CD14-positive monocyte (primary cell): ENCODE data around the gene EYS. TPM values are rescaled to one million over a fixed set of nuclear protein-coding genes. Genes with fewer than 3 reads are reported as not detected.

Source experiments
- DNase-seq, 3 donors: peaks; one replicate each; pipeline ENCODE4 v3.0.0-alpha.2; 2011 to 2022
- H2AFZ ChIP-seq: 2 replicates; pipeline ENCODE4 v1.6.0; 2012; ENCODE audit warnings: mild to moderate bottlenecking, low read depth, low read length, inconsistent platforms; ENCODE audit not compliant: insufficient read depth, poor library complexity, severe bottlenecking
- H3K27ac ChIP-seq, 2 donors: 1 replicate in 1 of 2; 2 replicates in 1 of 2; pipeline ENCODE4 v1.5.1; 2012 to 2013; ENCODE audit warnings: low read length in 2 of 2, control low read depth in 1 of 2, inconsistent platforms in 1 of 2, low read depth in 1 of 2, mild to moderate bottlenecking in 1 of 2
- H3K27me3 ChIP-seq, 2 donors: one replicate each; pipeline versions ENCODE4 v1.6.0 to v1.6.1; 2011 to 2013; ENCODE audit warnings: low read length in 2 of 2; ENCODE audit not compliant: control insufficient read depth in 2 of 2, insufficient read depth in 2 of 2
- H3K36me3 ChIP-seq, 2 donors: replicated peaks in 1 of 2; 1 replicate in 1 of 2; 2 replicates in 1 of 2; pipeline versions ENCODE4 v1.5.1 to v1.6.1; 2012 to 2013; ENCODE audit warnings: low read length in 2 of 2, control low read depth in 1 of 2, inconsistent platforms in 1 of 2, mild to moderate bottlenecking in 1 of 2; ENCODE audit not compliant: insufficient read depth in 2 of 2, control insufficient read depth in 1 of 2
- H3K4me1 ChIP-seq, 2 donors: 1 replicate in 1 of 2; 2 replicates in 1 of 2; pipeline versions ENCODE4 v1.5.1 to v1.6.1; 2012 to 2013; ENCODE audit warnings: low read length in 2 of 2, control low read depth in 1 of 2, inconsistent platforms in 1 of 2, mild to moderate bottlenecking in 1 of 2, moderate library complexity in 1 of 2; ENCODE audit not compliant: insufficient read depth in 2 of 2, control insufficient read depth in 1 of 2
- H3K4me2 ChIP-seq: replicated peaks from 2 replicates; pipeline ENCODE3; 2012; ENCODE audit warnings: low read length, moderate library complexity, mild to moderate bottlenecking; ENCODE audit not compliant: poor library complexity, severe bottlenecking; ENCODE audit errors: extremely low read depth
- H3K4me3 ChIP-seq, 3 experiments: fragments of 200-600 bp in 1 of 3; sonication (generic) in 1 of 3; replicated peaks in 1 of 3; 1 replicate in 2 of 3; 2 replicates in 1 of 3; pipeline ENCODE4 v1.5.1; 2011 to 2013; ENCODE audit warnings: low read length in 3 of 3, mild to moderate bottlenecking in 3 of 3, control low read depth in 2 of 3, low read depth in 2 of 3, inconsistent platforms in 1 of 3, moderate library complexity in 1 of 3
- H3K79me2 ChIP-seq: 2 replicates; pipeline ENCODE4 v1.6.0; 2012; ENCODE audit warnings: mild to moderate bottlenecking, control low read depth, inconsistent platforms, low read length, moderate library complexity; ENCODE audit not compliant: insufficient read depth
- H3K9ac ChIP-seq: 2 replicates; pipeline ENCODE4 v1.6.0; 2017; ENCODE audit warnings: low read length, mild to moderate bottlenecking; ENCODE audit not compliant: insufficient read depth, poor library complexity, severe bottlenecking
- H3K9me3 ChIP-seq, 2 donors: replicated peaks in 1 of 2; 1 replicate in 1 of 2; 2 replicates in 1 of 2; pipeline versions ENCODE4 v1.5.1 to v1.6.1; 2012 to 2013; ENCODE audit warnings: low read length in 2 of 2, control low read depth in 1 of 2; ENCODE audit not compliant: control insufficient read depth in 1 of 2, insufficient read depth in 1 of 2
- H4K20me1 ChIP-seq: 2 replicates; pipeline ENCODE4 v1.6.0; 2012; ENCODE audit warnings: mild to moderate bottlenecking, low read length, control low read depth, moderate library complexity; ENCODE audit not compliant: insufficient read depth
- H3K27ac Mint-ChIP-seq, 7 donors: one replicate each; pipeline ENCODE4 v1.8.0; 2020; ENCODE audit warnings: mild to moderate bottlenecking in 7 of 7, mixed read lengths in 7 of 7, moderate library complexity in 6 of 7, inconsistent platforms in 2 of 7
- H3K27me3 Mint-ChIP-seq, 3 donors: one replicate each; pipeline ENCODE4 v1.8.0; 2021 to 2022; ENCODE audit warnings: low read depth in 3 of 3, mild to moderate bottlenecking in 3 of 3, mixed read lengths in 3 of 3, moderate library complexity in 3 of 3, inconsistent platforms in 1 of 3
- H3K36me3 Mint-ChIP-seq, 2 donors: one replicate each; pipeline ENCODE4 v1.8.0; 2020; ENCODE audit warnings: mixed read lengths in 2 of 2, inconsistent platforms in 1 of 2, mild to moderate bottlenecking in 1 of 2
- H3K4me1 Mint-ChIP-seq: one replicate; pipeline ENCODE4 v1.8.0; 2020; ENCODE audit warnings: mild to moderate bottlenecking, mixed read lengths
- H3K4me3 Mint-ChIP-seq, 2 donors: one replicate each; pipeline ENCODE4 v1.8.0; 2020; ENCODE audit warnings: mild to moderate bottlenecking in 2 of 2, mixed read lengths in 2 of 2, moderate library complexity in 1 of 2
- H3K9me3 Mint-ChIP-seq, 7 donors: one replicate each; pipeline ENCODE4 v1.8.0; 2020 to 2022; ENCODE audit warnings: mixed read lengths in 7 of 7, mild to moderate bottlenecking in 6 of 7, moderate library complexity in 6 of 7, inconsistent platforms in 2 of 7
- WGBS: methylation state at CpG from one replicate; pipeline ENCODE4 v1.1.5; 2013; ENCODE audit warnings: missing lambda C conversion rate; ENCODE audit not compliant: insufficient coverage; 5-methylcytosine and 5-hydroxymethylcytosine counted together
- intact Hi-C, 2 donors: fragments of 100-400 bp; cut with micrococcal nuclease; formaldehyde crosslinking; loops; one replicate each; pipeline versions ENCODE4 v1.15.0 to v1.15.1; 2023
- polyA plus RNA-seq, 3 donors: library from polyadenylated mRNA; depleted of rRNA in 1 of 3; unstranded in 2 of 3; stranded (reverse) in 1 of 3; fragments of 300-500 nt in 2 of 3; fragments of >200 nt in 1 of 3; fragmentation: Illumina TruSeq in 2 of 3; gene quantifications; 1 replicate in 2 of 3; 2 replicates in 1 of 3; pipeline ENCODE4 v1.2.3, GENCODE V29; 2012 to 2021
- TF ChIP-seq, protein P1 (sequence below): fragments of 200-600 bp; IDR thresholded peaks from one replicate; pipeline ENCODE4 v1.8.0; 2022; ENCODE audit warnings: antibody characterized with exemption, mild to moderate bottlenecking

Gene EYS
- polyA plus RNA-seq, 3 donors: 0.01 to 0.03 TPM; not detected in 1

DNA sequence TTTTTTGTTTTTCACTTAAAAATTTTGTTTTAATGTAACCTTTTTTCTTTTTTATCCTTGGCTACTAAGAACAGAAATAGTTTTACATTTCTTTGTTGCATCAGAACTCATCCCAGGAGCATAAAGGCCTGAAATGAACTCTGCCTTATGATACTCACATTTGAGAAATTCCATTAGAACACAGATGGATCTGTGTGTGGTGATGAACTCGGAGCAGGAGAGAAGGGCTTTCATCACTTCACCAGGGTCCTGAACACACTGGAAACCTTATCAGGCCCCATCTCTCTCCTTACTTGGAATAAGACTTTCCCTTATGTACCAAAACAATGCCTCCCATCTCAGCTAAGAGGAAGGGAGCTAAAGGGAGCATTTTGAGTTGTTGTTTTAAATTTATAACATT, 1932.1 kb downstream of the EYS start:
- Histone ChIP-seq H3K9me3 (no peaks in the 10 kb centered on the region), H2AFZ (no peak overlapping the region), H3K4me1 (no peaks in the 10 kb centered on the region), H3K27me3 (no peaks in the 10 kb centered on the region), H3K79me2 (no peaks in the 10 kb centered on the region), H3K4me3 (no peak overlapping the region), H3K4me2 (no peak overlapping the region), H3K27ac (no peak overlapping the region), H4K20me1 (no peaks in the 10 kb centered on the region), H3K36me3 (no peaks in the 10 kb centered on the region), H3K9ac (no peak overlapping the region)
- DNase-seq: no peak
- H3K4me1 Mint-ChIP-seq: no peaks in the 10 kb centered on the region
- intact Hi-C loops: no loop called here
- TF ChIP-seq, protein P1, sequence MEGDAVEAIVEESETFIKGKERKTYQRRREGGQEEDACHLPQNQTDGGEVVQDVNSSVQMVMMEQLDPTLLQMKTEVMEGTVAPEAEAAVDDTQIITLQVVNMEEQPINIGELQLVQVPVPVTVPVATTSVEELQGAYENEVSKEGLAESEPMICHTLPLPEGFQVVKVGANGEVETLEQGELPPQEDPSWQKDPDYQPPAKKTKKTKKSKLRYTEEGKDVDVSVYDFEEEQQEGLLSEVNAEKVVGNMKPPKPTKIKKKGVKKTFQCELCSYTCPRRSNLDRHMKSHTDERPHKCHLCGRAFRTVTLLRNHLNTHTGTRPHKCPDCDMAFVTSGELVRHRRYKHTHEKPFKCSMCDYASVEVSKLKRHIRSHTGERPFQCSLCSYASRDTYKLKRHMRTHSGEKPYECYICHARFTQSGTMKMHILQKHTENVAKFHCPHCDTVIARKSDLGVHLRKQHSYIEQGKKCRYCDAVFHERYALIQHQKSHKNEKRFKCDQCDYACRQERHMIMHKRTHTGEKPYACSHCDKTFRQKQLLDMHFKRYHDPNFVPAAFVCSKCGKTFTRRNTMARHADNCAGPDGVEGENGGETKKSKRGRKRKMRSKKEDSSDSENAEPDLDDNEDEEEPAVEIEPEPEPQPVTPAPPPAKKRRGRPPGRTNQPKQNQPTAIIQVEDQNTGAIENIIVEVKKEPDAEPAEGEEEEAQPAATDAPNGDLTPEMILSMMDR: no peak
- peaks cover 1 to 4% (median 2%) of the 10 kb centered on the region in 3 donors for H3K27me3 Mint-ChIP-seq
- no peak overlapping the region for H3K4me3 Mint-ChIP-seq
- whole genome bisulfite sequencing: no CpG with 5 or more reads among the region's 1 CpG
- no peak overlapping the region for H3K27ac Mint-ChIP-seq
- peaks cover 0 to 6% (median 0%) of the 10 kb centered on the region in 7 donors for H3K9me3 Mint-ChIP-seq
- no peaks in the 10 kb centered on the region for H3K36me3 Mint-ChIP-seq

DNA sequence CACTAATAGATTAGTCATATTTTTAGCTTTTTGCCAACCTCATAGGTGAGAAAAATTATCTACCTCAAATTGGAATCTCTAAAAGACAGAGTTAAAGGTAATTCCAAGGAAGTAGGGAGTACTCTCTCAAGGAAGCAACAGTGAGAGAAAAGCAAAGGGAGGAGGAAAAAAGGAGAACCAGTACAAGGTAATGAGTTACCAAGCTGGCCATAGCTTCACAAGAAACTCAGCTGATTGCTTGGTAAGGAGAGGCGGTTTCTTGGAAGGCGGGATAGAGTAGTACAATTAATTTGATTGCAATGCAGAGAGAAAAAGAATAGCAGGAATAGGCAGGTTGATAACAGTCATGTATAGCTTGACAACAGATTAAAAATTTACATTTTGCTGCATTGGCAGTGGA, 1933.8 kb downstream of the EYS start:
- no peak for DNase-seq
- no peak overlapping the region for H3K4me3 Mint-ChIP-seq
- WGBS: 93% methylated on average over 2 of the region's 2 CpGs
- Histone ChIP-seq H3K79me2 (no peaks in the 10 kb centered on the region), H3K9me3 (no peaks in the 10 kb centered on the region), H3K27ac (no peak overlapping the region), H3K36me3 (no peaks in the 10 kb centered on the region), H3K9ac (no peak overlapping the region), H3K27me3 (no peaks in the 10 kb centered on the region), H3K4me3 (no peak overlapping the region), H2AFZ (no peak overlapping the region), H3K4me2 (no peak overlapping the region), H4K20me1 (no peaks in the 10 kb centered on the region), H3K4me1 (no peaks in the 10 kb centered on the region)
- no peaks in the 10 kb centered on the region for H3K36me3 Mint-ChIP-seq
- H3K4me1 Mint-ChIP-seq: no peaks in the 10 kb centered on the region
- H3K9me3 Mint-ChIP-seq: peaks cover 0 to 2% (median 0%) of the 10 kb centered on the region in 7 donors
- TF ChIP-seq, protein P1: no peak
- H3K27me3 Mint-ChIP-seq: peaks cover 0 to 4% (median 1%) of the 10 kb centered on the region in 3 donors
- intact Hi-C loops: no loop called here
- no peak overlapping the region for H3K27ac Mint-ChIP-seq
